Liver (tissue), 9 donors: Measurements from ENCODE around the gene CDC20. TPM values are rescaled to one million over a fixed set of nuclear protein-coding genes. Genes with fewer than 3 reads are reported as not detected.

Source experiments
- DNase-seq: peaks from one replicate; pipeline ENCODE4 v3.0.0-alpha.2; 2017; ENCODE audit warnings: low spot score
- H3K27ac ChIP-seq, 2 donors: one replicate each; pipeline ENCODE4 v1.7.0; 2013; ENCODE audit warnings: inconsistent platforms in 2 of 2, low read length in 2 of 2, control low read depth in 1 of 2, low read depth in 1 of 2, mild to moderate bottlenecking in 1 of 2
- H3K27me3 ChIP-seq, 4 donors: one replicate each; pipeline versions ENCODE4 v1.6.1 to v1.7.0; 2013; ENCODE audit warnings: low read length in 3 of 4, inconsistent platforms in 1 of 4, mild to moderate bottlenecking in 1 of 4, moderate library complexity in 1 of 4; ENCODE audit not compliant: control insufficient read depth in 4 of 4, insufficient read depth in 4 of 4
- H3K36me3 ChIP-seq, 4 donors: one replicate each; pipeline versions ENCODE4 v1.6.1 to v1.7.0; 2013; ENCODE audit warnings: low read length in 3 of 4, mild to moderate bottlenecking in 3 of 4, low read depth in 1 of 4, moderate library complexity in 1 of 4; ENCODE audit not compliant: control insufficient read depth in 4 of 4, insufficient read depth in 3 of 4
- H3K4me1 ChIP-seq, 4 donors: one replicate each; pipeline versions ENCODE4 v1.6.1 to v1.7.0; 2013; ENCODE audit warnings: low read length in 3 of 4, mild to moderate bottlenecking in 3 of 4, moderate library complexity in 1 of 4; ENCODE audit not compliant: control insufficient read depth in 4 of 4, insufficient read depth in 4 of 4
- H3K4me3 ChIP-seq, 3 donors: one replicate each; pipeline versions ENCODE4 v1.6.1 to v1.7.0; 2013; ENCODE audit warnings: low read length in 3 of 3, control low read depth in 1 of 3, low read depth in 1 of 3, mild to moderate bottlenecking in 1 of 3
- H3K9ac ChIP-seq, 2 donors: one replicate each; pipeline ENCODE4 v1.7.0; 2013; ENCODE audit warnings: low read length in 2 of 2, mild to moderate bottlenecking in 2 of 2, moderate library complexity in 2 of 2, control low read depth in 1 of 2, low read depth in 1 of 2
- H3K9me3 ChIP-seq, 4 donors: one replicate each; pipeline versions ENCODE4 v1.6.1 to v1.7.0; 2013; ENCODE audit warnings: low read length in 3 of 4; ENCODE audit not compliant: control insufficient read depth in 4 of 4
- FOXA1 ChIP-seq: IDR thresholded peaks from 2 replicates; pipeline ENCODE4 v1.6.1; 2016; ENCODE audit warnings: antibody characterized with exemption
- JUND ChIP-seq, 2 donors: IDR thresholded peaks; 2 replicates each; pipeline ENCODE4 v1.6.1; 2016; ENCODE audit warnings: antibody characterized with exemption in 2 of 2
- NR2F2 ChIP-seq: IDR thresholded peaks from 2 replicates; pipeline ENCODE4 v1.6.1; 2016; ENCODE audit warnings: antibody characterized with exemption
- RAD21 ChIP-seq, 2 donors: IDR thresholded peaks; 2 replicates each; pipeline ENCODE4 v1.6.1; 2016; ENCODE audit warnings: antibody characterized with exemption in 2 of 2, mild to moderate bottlenecking in 2 of 2
- RXRA ChIP-seq, 2 donors: IDR thresholded peaks; 2 replicates each; pipeline ENCODE4 v1.6.1; 2017 to 2018; ENCODE audit warnings: antibody characterized with exemption in 2 of 2, mild to moderate bottlenecking in 1 of 2
- WGBS: extraction: QIAGEN DNeasy Blood & Tissue Kit; methylation state at CpG from one replicate; pipeline ENCODE4 v1.1.7; 2013; 5-methylcytosine and 5-hydroxymethylcytosine counted together
- polyA plus RNA-seq, 2 donors: library from polyadenylated mRNA; stranded (reverse) in 1 of 2; unstranded in 1 of 2; fragments of 200-250 nt in 1 of 2; fragments of >200 nt in 1 of 2; fragmentation: Nextera tagmentation in 1 of 2; extraction: Ambion mirVana in 1 of 2; gene quantifications; one replicate each; pipeline versions ENCODE4 v1.2.1 to v1.2.3, GENCODE V29; 2013 to 2015
- total RNA-seq, 2 donors: library from RNA; depleted of rRNA; stranded (reverse); fragments of >200 nt; gene quantifications; one replicate each; pipeline ENCODE4 v1.2.3, GENCODE V29; 2014
- TF ChIP-seq, protein P1 (sequence below): IDR thresholded peaks from 2 replicates; pipeline ENCODE4 v1.6.1; 2016; ENCODE audit warnings: antibody characterized with exemption, mild to moderate bottlenecking
- TF ChIP-seq, protein P2 (sequence below): IDR thresholded peaks from 2 replicates; pipeline ENCODE4 v1.6.1; 2016; ENCODE audit warnings: antibody characterized with exemption
- TF ChIP-seq, protein P3 (sequence below): fragments of 150-350 bp; IDR thresholded peaks from 2 replicates; pipeline ENCODE4 v1.5.1; 2017; ENCODE audit warnings: improper control_type of control experiment, low read depth, low read length; ENCODE audit not compliant: missing input control
- TF ChIP-seq, protein P4 (sequence below): IDR thresholded peaks from 2 replicates; pipeline ENCODE4 v1.6.1; 2016; ENCODE audit warnings: antibody characterized with exemption
- donor health status: healthy.
- donor health status: healthy.
- donor health status: healthy.
- donor health status: healthy.
- donor health status: healthy.

The CDC20 gene
- total and polyA plus RNA-seq, 4 donors, result 0.25 to 73.4 (median 3.5) TPM

DNA sequence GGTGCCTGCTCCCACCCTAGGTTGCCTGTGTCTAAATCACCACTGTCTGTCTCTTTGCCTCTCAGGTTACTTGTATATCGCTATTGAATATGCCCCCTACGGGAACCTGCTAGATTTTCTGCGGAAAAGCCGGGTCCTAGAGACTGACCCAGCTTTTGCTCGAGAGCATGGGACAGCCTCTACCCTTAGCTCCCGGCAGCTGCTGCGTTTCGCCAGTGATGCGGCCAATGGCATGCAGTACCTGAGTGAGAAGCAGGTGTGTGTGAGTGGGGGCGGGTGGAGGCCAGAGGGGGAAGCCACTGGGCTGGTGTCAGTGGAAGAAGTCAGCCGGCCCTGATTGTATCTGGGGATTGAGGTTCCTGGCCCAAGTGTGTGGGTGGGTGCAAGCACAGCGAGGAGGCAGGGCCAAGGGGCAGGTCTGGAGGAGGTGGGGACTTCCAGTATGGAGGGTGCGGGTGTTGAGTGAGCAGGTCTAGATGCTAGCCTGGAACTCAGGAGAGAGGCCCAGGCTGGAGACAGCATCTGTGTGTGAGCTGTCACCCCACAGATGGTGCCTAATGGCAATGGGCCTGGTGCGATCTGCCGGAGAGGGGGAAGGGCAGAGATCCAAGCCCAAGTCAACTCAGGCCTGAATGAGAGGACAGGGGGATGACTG, 40.8 kb upstream of the CDC20 start:
- no peak for DNase-seq
- no peak overlapping the region for H3K9ac ChIP-seq
- H3K4me3 ChIP-seq, result no peak overlapping the region
- H3K9me3 ChIP-seq, result no peaks in the 10 kb centered on the region
- no peak overlapping the region for H3K27ac ChIP-seq
- no peaks in the 10 kb centered on the region for H3K27me3 ChIP-seq
- H3K36me3 ChIP-seq, result peaks cover 0 to 4% (median 0%) of the 10 kb centered on the region in 4 donors
- H3K4me1 ChIP-seq, result peaks cover 9 to 20% (median 14%) of the 10 kb centered on the region in 4 donors
- 95% methylated on average over 15 of the region's 15 CpGs for WGBS
- no peak for TF ChIP-seq NR2F2

DNA sequence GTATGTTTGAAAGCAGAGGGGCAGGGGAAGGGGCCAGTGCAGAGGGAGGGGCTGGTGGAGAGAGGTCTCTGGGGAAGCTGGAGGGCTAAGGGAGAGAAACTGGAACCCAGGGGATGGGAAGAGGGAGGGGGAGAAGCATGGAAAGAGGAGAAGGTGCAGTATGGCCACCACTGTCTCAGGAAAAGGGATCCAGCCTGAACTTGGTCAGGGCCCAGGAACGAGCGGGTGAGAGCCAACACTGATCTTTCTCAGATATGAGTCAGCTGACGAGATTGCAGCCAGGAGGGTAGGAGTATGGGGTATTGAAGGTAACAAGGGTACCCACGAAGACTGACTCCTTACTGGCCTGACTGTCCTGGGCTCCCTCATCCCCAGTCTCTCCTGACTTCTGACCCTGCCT, 40.0 kb upstream of the CDC20 start:
- no peaks in the 10 kb centered on the region for H3K27me3 ChIP-seq
- no peak overlapping the region for H3K9ac ChIP-seq
- H3K36me3 ChIP-seq, result peaks cover 0 to 5% (median 0%) of the 10 kb centered on the region in 4 donors
- H3K27ac ChIP-seq, result no peak overlapping the region
- no peak overlapping the region for H3K4me3 ChIP-seq
- WGBS, result 91% methylated on average over 4 of the region's 4 CpGs
- H3K4me1 ChIP-seq, result peaks cover 1 to 11% (median 7%) of the 10 kb centered on the region in 4 donors
- H3K9me3 ChIP-seq, result no peaks in the 10 kb centered on the region
- TF ChIP-seq, protein P1, sequence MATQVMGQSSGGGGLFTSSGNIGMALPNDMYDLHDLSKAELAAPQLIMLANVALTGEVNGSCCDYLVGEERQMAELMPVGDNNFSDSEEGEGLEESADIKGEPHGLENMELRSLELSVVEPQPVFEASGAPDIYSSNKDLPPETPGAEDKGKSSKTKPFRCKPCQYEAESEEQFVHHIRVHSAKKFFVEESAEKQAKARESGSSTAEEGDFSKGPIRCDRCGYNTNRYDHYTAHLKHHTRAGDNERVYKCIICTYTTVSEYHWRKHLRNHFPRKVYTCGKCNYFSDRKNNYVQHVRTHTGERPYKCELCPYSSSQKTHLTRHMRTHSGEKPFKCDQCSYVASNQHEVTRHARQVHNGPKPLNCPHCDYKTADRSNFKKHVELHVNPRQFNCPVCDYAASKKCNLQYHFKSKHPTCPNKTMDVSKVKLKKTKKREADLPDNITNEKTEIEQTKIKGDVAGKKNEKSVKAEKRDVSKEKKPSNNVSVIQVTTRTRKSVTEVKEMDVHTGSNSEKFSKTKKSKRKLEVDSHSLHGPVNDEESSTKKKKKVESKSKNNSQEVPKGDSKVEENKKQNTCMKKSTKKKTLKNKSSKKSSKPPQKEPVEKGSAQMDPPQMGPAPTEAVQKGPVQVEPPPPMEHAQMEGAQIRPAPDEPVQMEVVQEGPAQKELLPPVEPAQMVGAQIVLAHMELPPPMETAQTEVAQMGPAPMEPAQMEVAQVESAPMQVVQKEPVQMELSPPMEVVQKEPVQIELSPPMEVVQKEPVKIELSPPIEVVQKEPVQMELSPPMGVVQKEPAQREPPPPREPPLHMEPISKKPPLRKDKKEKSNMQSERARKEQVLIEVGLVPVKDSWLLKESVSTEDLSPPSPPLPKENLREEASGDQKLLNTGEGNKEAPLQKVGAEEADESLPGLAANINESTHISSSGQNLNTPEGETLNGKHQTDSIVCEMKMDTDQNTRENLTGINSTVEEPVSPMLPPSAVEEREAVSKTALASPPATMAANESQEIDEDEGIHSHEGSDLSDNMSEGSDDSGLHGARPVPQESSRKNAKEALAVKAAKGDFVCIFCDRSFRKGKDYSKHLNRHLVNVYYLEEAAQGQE, result no peak
- TF ChIP-seq, protein P2, sequence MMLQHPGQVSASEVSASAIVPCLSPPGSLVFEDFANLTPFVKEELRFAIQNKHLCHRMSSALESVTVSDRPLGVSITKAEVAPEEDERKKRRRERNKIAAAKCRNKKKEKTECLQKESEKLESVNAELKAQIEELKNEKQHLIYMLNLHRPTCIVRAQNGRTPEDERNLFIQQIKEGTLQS, result no peak
- no peak for DNase-seq

DNA sequence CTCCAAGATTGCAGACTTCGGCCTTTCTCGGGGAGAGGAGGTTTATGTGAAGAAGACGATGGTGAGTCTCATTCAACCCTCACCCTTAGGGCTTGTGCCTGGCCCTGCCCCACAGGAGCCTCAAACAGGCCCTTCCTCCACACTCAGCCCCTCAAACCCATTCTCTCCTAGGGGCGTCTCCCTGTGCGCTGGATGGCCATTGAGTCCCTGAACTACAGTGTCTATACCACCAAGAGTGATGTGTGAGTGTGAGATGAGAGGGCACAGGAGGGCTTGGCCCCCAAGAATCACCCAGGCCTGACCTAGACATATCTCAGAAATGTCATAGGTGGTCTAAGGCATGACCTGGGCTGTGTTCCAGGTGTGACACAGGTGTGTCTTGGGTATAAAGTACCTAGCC, 39.5 kb upstream of the CDC20 start:
- Histone ChIP-seq H3K9ac (no peak overlapping the region), H3K27me3 (no peaks in the 10 kb centered on the region), H3K4me3 (no peak overlapping the region), H3K36me3 (peaks cover 0 to 5% (median 0%) of the 10 kb centered on the region in 4 donors), H3K4me1 (peaks cover 0 to 6% (median 3%) of the 10 kb centered on the region in 4 donors), H3K27ac (no peak overlapping the region), H3K9me3 (no peaks in the 10 kb centered on the region)
- DNase-seq, result no peak
- TF ChIP-seq, protein P3, sequence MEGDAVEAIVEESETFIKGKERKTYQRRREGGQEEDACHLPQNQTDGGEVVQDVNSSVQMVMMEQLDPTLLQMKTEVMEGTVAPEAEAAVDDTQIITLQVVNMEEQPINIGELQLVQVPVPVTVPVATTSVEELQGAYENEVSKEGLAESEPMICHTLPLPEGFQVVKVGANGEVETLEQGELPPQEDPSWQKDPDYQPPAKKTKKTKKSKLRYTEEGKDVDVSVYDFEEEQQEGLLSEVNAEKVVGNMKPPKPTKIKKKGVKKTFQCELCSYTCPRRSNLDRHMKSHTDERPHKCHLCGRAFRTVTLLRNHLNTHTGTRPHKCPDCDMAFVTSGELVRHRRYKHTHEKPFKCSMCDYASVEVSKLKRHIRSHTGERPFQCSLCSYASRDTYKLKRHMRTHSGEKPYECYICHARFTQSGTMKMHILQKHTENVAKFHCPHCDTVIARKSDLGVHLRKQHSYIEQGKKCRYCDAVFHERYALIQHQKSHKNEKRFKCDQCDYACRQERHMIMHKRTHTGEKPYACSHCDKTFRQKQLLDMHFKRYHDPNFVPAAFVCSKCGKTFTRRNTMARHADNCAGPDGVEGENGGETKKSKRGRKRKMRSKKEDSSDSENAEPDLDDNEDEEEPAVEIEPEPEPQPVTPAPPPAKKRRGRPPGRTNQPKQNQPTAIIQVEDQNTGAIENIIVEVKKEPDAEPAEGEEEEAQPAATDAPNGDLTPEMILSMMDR, result no peak
- TF ChIP-seq RXRA (IDR thresholded peaks at IDR 0.05), result no peak
- TF ChIP-seq RAD21 (IDR thresholded peaks at IDR 0.05), result no peak
- no peak for TF ChIP-seq FOXA1
- TF ChIP-seq JUND (IDR thresholded peaks at IDR 0.05), result no peak
- TF ChIP-seq, protein P4, sequence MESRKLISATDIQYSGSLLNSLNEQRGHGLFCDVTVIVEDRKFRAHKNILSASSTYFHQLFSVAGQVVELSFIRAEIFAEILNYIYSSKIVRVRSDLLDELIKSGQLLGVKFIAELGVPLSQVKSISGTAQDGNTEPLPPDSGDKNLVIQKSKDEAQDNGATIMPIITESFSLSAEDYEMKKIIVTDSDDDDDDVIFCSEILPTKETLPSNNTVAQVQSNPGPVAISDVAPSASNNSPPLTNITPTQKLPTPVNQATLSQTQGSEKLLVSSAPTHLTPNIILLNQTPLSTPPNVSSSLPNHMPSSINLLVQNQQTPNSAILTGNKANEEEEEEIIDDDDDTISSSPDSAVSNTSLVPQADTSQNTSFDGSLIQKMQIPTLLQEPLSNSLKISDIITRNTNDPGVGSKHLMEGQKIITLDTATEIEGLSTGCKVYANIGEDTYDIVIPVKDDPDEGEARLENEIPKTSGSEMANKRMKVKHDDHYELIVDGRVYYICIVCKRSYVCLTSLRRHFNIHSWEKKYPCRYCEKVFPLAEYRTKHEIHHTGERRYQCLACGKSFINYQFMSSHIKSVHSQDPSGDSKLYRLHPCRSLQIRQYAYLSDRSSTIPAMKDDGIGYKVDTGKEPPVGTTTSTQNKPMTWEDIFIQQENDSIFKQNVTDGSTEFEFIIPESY, result no peak
- TF ChIP-seq, protein P1, result no peak
- 96% methylated on average over 5 of the region's 5 CpGs for WGBS
